Kidney (tissue), 14 donors: ENCODE results near the gene ZDHHC14. TPM values are rescaled to one million over a fixed set of nuclear protein-coding genes. Genes with fewer than 3 reads are reported as not detected.

Experiments used
- DNase-seq, 5 donors: peaks; one replicate each; pipeline ENCODE4 v3.0.0-alpha.2; 2013 to 2020
- FAIRE-seq: peaks from 2 replicates; lab custom pipeline; 2012; peaks lifted over from hg19 to GRCh38; lab: Jason Lieb, UNC
- H3K27ac ChIP-seq, 2 donors: one replicate each; pipeline ENCODE4 v1.7.0; 2013; ENCODE audit warnings: low read depth in 2 of 2, low read length in 2 of 2, inconsistent platforms in 1 of 2
- H3K27me3 ChIP-seq: one replicate; pipeline ENCODE4 v1.7.1; 2013; ENCODE audit warnings: low read length, inconsistent platforms; ENCODE audit not compliant: control insufficient read depth, insufficient read depth
- H3K36me3 ChIP-seq, 3 donors: one replicate each; pipeline versions ENCODE4 v1.7.0 to v1.7.1; 2013; ENCODE audit warnings: low read length in 3 of 3, control low read depth in 1 of 3, inconsistent platforms in 1 of 3; ENCODE audit not compliant: insufficient read depth in 3 of 3, control insufficient read depth in 2 of 3
- H3K4me1 ChIP-seq, 3 donors: one replicate each; pipeline versions ENCODE4 v1.7.0 to v1.7.1; 2013; ENCODE audit warnings: low read length in 3 of 3, inconsistent platforms in 1 of 3, low read depth in 1 of 3; ENCODE audit not compliant: control insufficient read depth in 2 of 3, insufficient read depth in 2 of 3
- H3K4me3 ChIP-seq, 3 donors: one replicate each; pipeline versions ENCODE4 v1.7.0 to v1.8.1; 2013; ENCODE audit warnings: low read length in 3 of 3, control low read depth in 1 of 3, inconsistent platforms in 1 of 3
- H3K9ac ChIP-seq, 3 donors: one replicate each; pipeline versions ENCODE4 v1.7.0 to v1.7.1; 2013; ENCODE audit warnings: low read length in 3 of 3, control low read depth in 1 of 3, inconsistent platforms in 1 of 3
- H3K9me3 ChIP-seq, 3 donors: one replicate each; pipeline versions ENCODE4 v1.7.0 to v1.7.1; 2013; ENCODE audit warnings: low read length in 3 of 3, control low read depth in 1 of 3, inconsistent platforms in 1 of 3; ENCODE audit not compliant: control insufficient read depth in 2 of 3, insufficient read depth in 1 of 3
- intact Hi-C: fragments of 100-400 bp; cut with DNase I; formaldehyde crosslinking; loops from one replicate; pipeline ENCODE4 v1.11.1; 2022
- polyA plus RNA-seq: library from polyadenylated mRNA; stranded (reverse); fragments of 350-450 nt; fragmentation: Illumina TruSeq; extraction: RNeasy Lipid Tissue Mini Kit (QIAGEN cat#74804); gene quantifications from one replicate; pipeline ENCODE4 v1.2.3, GENCODE V29; 2014; ENCODE audit warnings: low read depth, low replicate concordance; ENCODE audit not compliant: insufficient read depth
- total RNA-seq: library from RNA; stranded (reverse); fragmentation: NEBNext Ultra II Directional; extraction: Animal tissue kit (Norgen Biotek cat#: 25700); gene quantifications from one replicate; pipeline ENCODE4 v1.2.1, GENCODE V29; 2021
- TF ChIP-seq, protein P1 (sequence below): IDR thresholded peaks from 3 replicates; pipeline ENCODE4 v1.5.1; 2012; ENCODE audit warnings: mild to moderate bottlenecking, moderate library complexity, borderline replicate concordance; ENCODE audit not compliant: insufficient read depth; ENCODE audit errors: extremely low read depth
- donor health status: control.
- donor health status: control.
- donor health status: control.
- donor health status: control.
- donor health status: control.
- donor health status: DM: yes; HTN: yes; CAD: no.
- donor health status: Normal renal cell carcinoma (clear cell type).

The ZDHHC14 gene
- total and polyA plus RNA-seq, 2 donors from 2014 or later, result 13.5 to 26.7 TPM

DNA sequence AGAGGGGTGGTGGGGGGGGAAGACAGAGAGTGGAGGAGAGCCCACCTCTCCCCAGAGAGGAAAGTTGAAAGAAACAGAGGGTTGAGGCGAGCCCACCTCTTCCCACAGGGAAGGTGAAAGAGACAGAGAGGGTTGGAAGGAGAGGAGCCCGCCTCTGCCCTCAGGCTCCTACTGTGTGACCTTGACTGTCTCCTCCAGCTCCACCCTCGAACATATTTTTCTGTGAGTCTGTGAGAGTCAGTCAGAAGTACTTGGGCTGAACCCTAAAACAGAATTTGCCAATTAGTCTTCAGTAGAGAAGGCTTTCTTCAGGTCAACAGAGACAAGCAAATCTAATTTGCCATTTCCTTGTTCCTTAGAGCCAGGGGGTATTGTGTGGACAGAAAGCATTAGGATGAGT lies 288.3 kb downstream of the ZDHHC14 start:
- Histone ChIP-seq H3K27me3 (no peaks in the 10 kb centered on the region), H3K9ac (no peak overlapping the region), H3K36me3 (peaks cover 0 to 3% (median 0%) of the 10 kb centered on the region in 3 donors), H3K4me1 (peaks cover 0 to 4% (median 0%) of the 10 kb centered on the region in 3 donors), H3K27ac (peak overlapping the region in 1 of 2 donors; percentile 54), H3K9me3 (no peaks in the 10 kb centered on the region), H3K4me3 (no peak overlapping the region)
- intact Hi-C loops, result loop anchor here (10.0 kb wide), 1 partner anchor 355 kb away; no protein-coding TSS in a partner anchor
- DNase-seq, result no peak
- no peak for FAIRE-seq
- TF ChIP-seq, protein P1, sequence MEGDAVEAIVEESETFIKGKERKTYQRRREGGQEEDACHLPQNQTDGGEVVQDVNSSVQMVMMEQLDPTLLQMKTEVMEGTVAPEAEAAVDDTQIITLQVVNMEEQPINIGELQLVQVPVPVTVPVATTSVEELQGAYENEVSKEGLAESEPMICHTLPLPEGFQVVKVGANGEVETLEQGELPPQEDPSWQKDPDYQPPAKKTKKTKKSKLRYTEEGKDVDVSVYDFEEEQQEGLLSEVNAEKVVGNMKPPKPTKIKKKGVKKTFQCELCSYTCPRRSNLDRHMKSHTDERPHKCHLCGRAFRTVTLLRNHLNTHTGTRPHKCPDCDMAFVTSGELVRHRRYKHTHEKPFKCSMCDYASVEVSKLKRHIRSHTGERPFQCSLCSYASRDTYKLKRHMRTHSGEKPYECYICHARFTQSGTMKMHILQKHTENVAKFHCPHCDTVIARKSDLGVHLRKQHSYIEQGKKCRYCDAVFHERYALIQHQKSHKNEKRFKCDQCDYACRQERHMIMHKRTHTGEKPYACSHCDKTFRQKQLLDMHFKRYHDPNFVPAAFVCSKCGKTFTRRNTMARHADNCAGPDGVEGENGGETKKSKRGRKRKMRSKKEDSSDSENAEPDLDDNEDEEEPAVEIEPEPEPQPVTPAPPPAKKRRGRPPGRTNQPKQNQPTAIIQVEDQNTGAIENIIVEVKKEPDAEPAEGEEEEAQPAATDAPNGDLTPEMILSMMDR, result no peak

DNA sequence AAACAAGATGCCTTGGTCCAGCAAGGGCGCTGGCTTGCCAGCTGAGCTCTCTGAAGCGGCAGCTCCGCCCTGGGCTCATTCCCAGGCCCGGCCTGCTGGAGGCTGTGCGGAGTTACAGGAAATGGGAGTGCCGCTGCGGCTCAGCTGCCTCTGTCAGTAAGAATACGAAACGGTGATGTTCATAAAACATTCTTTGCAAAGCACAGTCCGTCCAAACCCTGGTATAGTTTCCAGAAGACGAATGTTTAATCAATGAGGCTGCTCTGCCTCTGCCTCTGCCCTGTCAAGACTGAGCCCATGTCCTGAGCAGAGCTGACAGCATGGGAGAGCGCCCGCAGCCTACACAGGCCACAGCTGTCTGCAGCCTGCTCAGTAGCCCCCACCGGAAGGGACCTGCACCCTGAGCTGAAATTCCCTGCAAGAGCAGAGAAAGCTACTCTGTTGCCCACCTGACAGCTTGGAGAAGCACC lies 288.8 kb downstream of the ZDHHC14 start:
- H3K4me1 ChIP-seq, result peaks cover 0 to 4% (median 0%) of the 10 kb centered on the region in 3 donors
- no peak for FAIRE-seq
- peaks cover 0 to 3% (median 0%) of the 10 kb centered on the region in 3 donors for H3K36me3 ChIP-seq
- H3K4me3 ChIP-seq, result peak overlapping the region in 1 of 3 donors; percentile 29
- intact Hi-C loops, result loop anchor here (10.0 kb wide), 1 partner anchor 355 kb away; no protein-coding TSS in a partner anchor
- H3K27ac ChIP-seq, result peak overlapping the region in 1 of 2 donors; percentile 54
- peak; percentile 59 to 93 (median 80) for DNase-seq
- H3K9me3 ChIP-seq, result no peaks in the 10 kb centered on the region
- peak overlapping the region in 1 of 3 donors; percentile 47 for H3K9ac ChIP-seq
- TF ChIP-seq, protein P1, result no peak
- H3K27me3 ChIP-seq, result no peaks in the 10 kb centered on the region

DNA sequence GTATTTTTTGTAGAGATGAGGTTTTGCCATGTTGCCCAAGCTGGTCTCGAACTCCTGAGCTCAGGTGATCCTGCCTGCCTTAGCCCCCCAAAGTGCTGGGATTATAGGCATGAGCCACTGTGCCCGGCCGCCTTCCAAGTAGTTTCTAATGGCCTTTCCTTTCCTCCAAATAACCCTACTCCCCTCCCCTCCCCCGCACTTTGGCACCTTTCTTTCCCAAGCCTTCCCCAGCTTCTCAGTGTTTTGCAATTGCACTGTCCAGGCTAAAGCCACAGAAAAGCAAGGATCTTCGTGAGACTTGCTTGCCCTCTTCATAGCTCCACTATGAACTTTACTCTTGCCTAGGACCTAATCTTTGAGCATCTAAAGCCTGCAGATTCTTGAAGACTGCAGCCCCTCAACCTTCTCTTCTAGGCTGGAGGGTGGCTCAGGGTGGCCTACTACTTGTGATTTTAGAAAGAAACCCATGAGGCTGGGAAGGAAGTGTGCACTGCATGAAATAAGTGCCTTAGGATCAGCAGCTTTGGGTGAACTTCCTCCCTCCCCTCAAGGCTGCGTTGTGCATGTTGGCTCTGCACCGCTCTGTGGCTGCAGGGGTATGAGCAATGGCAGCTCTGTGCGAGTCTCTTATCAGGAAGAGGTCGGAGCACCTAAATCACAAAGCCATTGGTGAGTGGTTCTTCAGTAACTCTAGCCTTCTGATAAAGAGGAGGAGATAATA lies 289.6 kb downstream of the ZDHHC14 start:
- peaks cover 0 to 3% (median 0%) of the 10 kb centered on the region in 3 donors for H3K36me3 ChIP-seq
- no peaks in the 10 kb centered on the region for H3K9me3 ChIP-seq
- no peak overlapping the region for H3K9ac ChIP-seq
- H3K27ac ChIP-seq, result no peak overlapping the region
- no peak for DNase-seq
- no peak for FAIRE-seq
- H3K4me1 ChIP-seq, result peaks cover 0 to 4% (median 0%) of the 10 kb centered on the region in 3 donors
- TF ChIP-seq, protein P1, result no peak
- H3K27me3 ChIP-seq, result no peaks in the 10 kb centered on the region
- no peak overlapping the region for H3K4me3 ChIP-seq
- intact Hi-C loops, result no loop called here
